ENCODE measurements around the gene ARHGAP28.

The ARHGAP28 gene

GRCh38 chr18:6920099-6920955 lies 190.8 kb downstream of the ARHGAP28 start:
- TF ChIP-seq CTCF (IDR thresholded peaks at IDR 0.05; ENCODE audit: unreplicated experiment in 3 of 3): peak; percentile 48 to 61 (median 58)

GRCh38 chr18:6921571-6921970 lies 192.1 kb downstream of the ARHGAP28 start:
- no peak for TF ChIP-seq CTCF (IDR thresholded peaks at IDR 0.05; ENCODE audit: unreplicated experiment in 3 of 3)
- Mint-ChIP-seq H3K27ac (no peak overlapping the region), H3K9me3 (peaks cover 6% of the 10 kb centered on the region), H3K27me3 (ENCODE audit: low read depth) (no peaks in the 10 kb centered on the region), H3K36me3 (ENCODE audit: low read depth) (peaks cover 19% of the 10 kb centered on the region), H3K4me1 (no peaks in the 10 kb centered on the region), H3K4me3 (no peak overlapping the region)

More at GRCh38 chr18:6920099-6920955, 190.8 kb downstream of the ARHGAP28 start:
- no peaks in the 10 kb centered on the region for H3K4me1 Mint-ChIP-seq
- peak overlapping the region in 2 of 3 experiments; percentile 7 to 8 for H3K27ac Mint-ChIP-seq
- H3K4me3 Mint-ChIP-seq: no peak overlapping the region
- peaks cover 30% of the 10 kb centered on the region for H3K36me3 Mint-ChIP-seq (ENCODE audit: low read depth)
- no peaks in the 10 kb centered on the region for H3K27me3 Mint-ChIP-seq (ENCODE audit: low read depth)
- H3K9me3 Mint-ChIP-seq: peaks cover 6% of the 10 kb centered on the region

- TF ChIP-seq CTCF (IDR thresholded peaks at IDR 0.05; ENCODE audit: unreplicated experiment in 3 of 3): no peak
- H3K4me1 Mint-ChIP-seq: no peaks in the 10 kb centered on the region
- no peak overlapping the region for H3K4me3 Mint-ChIP-seq
- no peak overlapping the region for H3K27ac Mint-ChIP-seq
- no peaks in the 10 kb centered on the region for H3K27me3 Mint-ChIP-seq (ENCODE audit: low read depth)
- peaks cover 4% of the 10 kb centered on the region for H3K36me3 Mint-ChIP-seq (ENCODE audit: low read depth)
- peaks cover 6% of the 10 kb centered on the region for H3K9me3 Mint-ChIP-seq
Observed at GRCh38 chr18:6923220-6923619, 193.7 kb downstream of the ARHGAP28 start.

GRCh38 chr18:6927153-6927552 lies 197.6 kb downstream of the ARHGAP28 start:
- no peak for TF ChIP-seq CTCF (IDR thresholded peaks at IDR 0.05; ENCODE audit: unreplicated experiment in 3 of 3)
- no peak overlapping the region for H3K27ac Mint-ChIP-seq
- no peaks in the 10 kb centered on the region for H3K4me1 Mint-ChIP-seq
- H3K27me3 Mint-ChIP-seq (ENCODE audit: low read depth): peaks cover 6% of the 10 kb centered on the region
- H3K4me3 Mint-ChIP-seq: no peak overlapping the region
- H3K9me3 Mint-ChIP-seq: peaks cover 6% of the 10 kb centered on the region
- H3K36me3 Mint-ChIP-seq (ENCODE audit: low read depth): peaks cover 3% of the 10 kb centered on the region

DNA sequence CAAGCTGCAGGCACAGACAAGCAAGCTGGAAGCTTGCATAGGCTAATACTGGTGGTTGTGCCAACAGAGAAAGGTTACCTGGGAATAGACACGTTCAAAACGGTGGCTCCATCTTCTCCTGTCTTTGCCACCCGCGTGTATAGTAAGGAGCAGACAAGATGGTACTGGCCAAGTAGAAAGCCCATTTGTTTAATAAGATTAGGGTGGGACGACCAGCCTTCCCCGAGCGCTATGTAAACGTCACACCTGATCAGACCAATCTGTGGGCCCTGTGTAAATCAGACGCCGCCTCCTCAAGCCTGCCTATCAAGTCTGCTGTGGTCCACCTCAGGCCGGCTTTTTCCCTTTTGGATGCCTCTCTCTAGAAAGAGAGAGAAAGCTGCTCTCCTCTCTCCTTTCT lies 198.8 kb downstream of the ARHGAP28 start:
- Mint-ChIP-seq H3K27me3 (ENCODE audit: low read depth) (peaks cover 6% of the 10 kb centered on the region), H3K9me3 (peaks cover 5% of the 10 kb centered on the region), H3K36me3 (ENCODE audit: low read depth) (peaks cover 2% of the 10 kb centered on the region), H3K27ac (no peak overlapping the region), H3K4me1 (no peaks in the 10 kb centered on the region), H3K4me3 (no peak overlapping the region)
- no peak for TF ChIP-seq CTCF (IDR thresholded peaks at IDR 0.05; ENCODE audit: unreplicated experiment in 3 of 3)

All from nephron (organoid).